Measurements from ENCODE around the gene CCHCR1. TPM values are rescaled to one million over a fixed set of nuclear protein-coding genes. Genes with fewer than 3 reads are reported as not detected.

Gene CCHCR1
- total and polyA plus RNA-seq, 9 of the 15 experiments (the other 6 are each of a cell fraction or from before 2014, with no cell fraction given), result 1.2 to 47.3 (median 32.0) TPM

DNA sequence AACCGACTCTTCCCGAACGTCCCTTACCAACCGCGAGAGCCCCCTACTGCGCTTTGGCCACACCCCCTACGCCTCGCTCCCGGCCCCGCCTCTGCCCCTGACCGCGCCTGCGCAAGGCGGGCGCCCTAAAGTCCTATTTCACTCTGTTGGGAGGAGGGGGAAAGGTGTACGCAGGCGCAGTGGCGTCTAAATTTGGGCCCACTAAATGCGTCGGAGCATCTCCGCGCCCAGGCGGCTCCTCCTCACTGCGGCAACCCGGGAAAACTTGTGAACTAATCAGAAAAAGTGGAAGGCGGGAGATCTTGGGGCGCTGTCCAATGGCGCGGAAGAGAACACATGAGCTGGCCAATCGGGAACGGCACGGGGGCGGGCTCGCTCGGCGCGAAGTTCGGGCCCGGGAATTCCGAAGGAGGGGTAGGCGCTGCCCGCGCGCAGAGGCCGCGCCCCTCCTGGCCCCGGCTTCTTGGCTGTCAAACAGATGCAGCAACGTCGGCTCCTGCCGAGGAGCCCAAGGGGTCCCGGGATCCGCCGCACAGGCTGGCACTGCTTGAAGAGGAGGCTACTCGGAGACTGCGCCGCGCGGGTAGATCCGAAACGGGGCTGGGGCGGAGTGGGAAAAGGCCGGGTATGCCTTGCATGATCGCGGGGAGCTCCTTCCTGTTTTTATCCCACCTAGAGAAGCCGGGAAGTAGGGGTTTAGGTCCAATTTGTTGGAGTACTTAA lies 699 bp upstream of the CCHCR1 start, which contains the start of gene TCF19 (continued):
- TF ChIP-seq, protein P1, sequence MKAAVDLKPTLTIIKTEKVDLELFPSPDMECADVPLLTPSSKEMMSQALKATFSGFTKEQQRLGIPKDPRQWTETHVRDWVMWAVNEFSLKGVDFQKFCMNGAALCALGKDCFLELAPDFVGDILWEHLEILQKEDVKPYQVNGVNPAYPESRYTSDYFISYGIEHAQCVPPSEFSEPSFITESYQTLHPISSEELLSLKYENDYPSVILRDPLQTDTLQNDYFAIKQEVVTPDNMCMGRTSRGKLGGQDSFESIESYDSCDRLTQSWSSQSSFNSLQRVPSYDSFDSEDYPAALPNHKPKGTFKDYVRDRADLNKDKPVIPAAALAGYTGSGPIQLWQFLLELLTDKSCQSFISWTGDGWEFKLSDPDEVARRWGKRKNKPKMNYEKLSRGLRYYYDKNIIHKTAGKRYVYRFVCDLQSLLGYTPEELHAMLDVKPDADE (conservative IDR thresholded peaks at IDR 0.05; ENCODE audit: control insufficient read depth, low read depth, low read length), result peak; percentile 72; the same call in 1 of the 2 replicates
- peak; percentile 7; the same call in 1 of the 2 replicates for TF ChIP-seq HCFC1 (IDR thresholded peaks at IDR 0.05; ENCODE audit: low read depth, low read length)
- no peak for TF ChIP-seq MAFG (tag; conservative IDR thresholded peaks at IDR 0.05)
- TF ChIP-seq CTBP1 (IDR thresholded peaks at IDR 0.05; ENCODE audit: borderline replicate concordance), result peak; percentile 96
- no peak for TF ChIP-seq ZNF57 (CRISPR knock-in tag; IDR thresholded peaks at IDR 0.05)
- peak; percentile 47 for TF ChIP-seq PHF20 (IDR thresholded peaks at IDR 0.05; ENCODE audit: partially characterized antibody)
- no peak for TF ChIP-seq COPS2 (conservative IDR thresholded peaks at IDR 0.05)
- no peak; the same call in 1 of the 2 replicates for TF ChIP-seq ZNF165 (CRISPR knock-in tag; IDR thresholded peaks at IDR 0.05; ENCODE audit: borderline replicate concordance)
- no peak for TF ChIP-seq HOXB6 (CRISPR knock-in tag; IDR thresholded peaks at IDR 0.05; ENCODE audit: borderline replicate concordance)
- TF ChIP-seq ZNF24 (IDR thresholded peaks at IDR 0.05), result peak; percentile 37; the same call in 1 of the 2 replicates
- TF ChIP-seq KAT7 (CRISPR knock-in tag; IDR thresholded peaks at IDR 0.05; ENCODE audit: borderline replicate concordance), result peak; percentile 58; the same call in 1 of the 2 replicates
- peak; percentile 98 for TF ChIP-seq NEUROD1 (IDR thresholded peaks at IDR 0.05; ENCODE audit: borderline replicate concordance, low read depth, low read length, partially characterized antibody)
- TF ChIP-seq JUN (IDR thresholded peaks at IDR 0.05; ENCODE audit: borderline replicate concordance, low read depth, low read length), result peak; percentile 50; the same call in 1 of the 2 replicates
- no peak for TF ChIP-seq JUN (CRISPR knock-in tag; IDR thresholded peaks at IDR 0.05; ENCODE audit: borderline replicate concordance)
- TF ChIP-seq ZBTB8A (IDR thresholded peaks at IDR 0.05; ENCODE audit: partially characterized antibody), result no peak
- no peak for TF ChIP-seq PHB (CRISPR knock-in tag; IDR thresholded peaks at IDR 0.05)
- TF ChIP-seq CSDE1 (IDR thresholded peaks at IDR 0.05), result no peak
- TF ChIP-seq, protein P2, sequence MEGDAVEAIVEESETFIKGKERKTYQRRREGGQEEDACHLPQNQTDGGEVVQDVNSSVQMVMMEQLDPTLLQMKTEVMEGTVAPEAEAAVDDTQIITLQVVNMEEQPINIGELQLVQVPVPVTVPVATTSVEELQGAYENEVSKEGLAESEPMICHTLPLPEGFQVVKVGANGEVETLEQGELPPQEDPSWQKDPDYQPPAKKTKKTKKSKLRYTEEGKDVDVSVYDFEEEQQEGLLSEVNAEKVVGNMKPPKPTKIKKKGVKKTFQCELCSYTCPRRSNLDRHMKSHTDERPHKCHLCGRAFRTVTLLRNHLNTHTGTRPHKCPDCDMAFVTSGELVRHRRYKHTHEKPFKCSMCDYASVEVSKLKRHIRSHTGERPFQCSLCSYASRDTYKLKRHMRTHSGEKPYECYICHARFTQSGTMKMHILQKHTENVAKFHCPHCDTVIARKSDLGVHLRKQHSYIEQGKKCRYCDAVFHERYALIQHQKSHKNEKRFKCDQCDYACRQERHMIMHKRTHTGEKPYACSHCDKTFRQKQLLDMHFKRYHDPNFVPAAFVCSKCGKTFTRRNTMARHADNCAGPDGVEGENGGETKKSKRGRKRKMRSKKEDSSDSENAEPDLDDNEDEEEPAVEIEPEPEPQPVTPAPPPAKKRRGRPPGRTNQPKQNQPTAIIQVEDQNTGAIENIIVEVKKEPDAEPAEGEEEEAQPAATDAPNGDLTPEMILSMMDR (IDR thresholded peaks at IDR 0.05 in 2 of 3, conservative IDR thresholded peaks at IDR 0.05 in 1 of 3; ENCODE audit: insufficient read depth in 2 of 3, low read depth in 1 of 3, low read length in 3 of 3), result no peak; a peak in 1 of 6 replicates
- no peak for TF ChIP-seq NR3C1 (CRISPR knock-in tag; IDR thresholded peaks at IDR 0.05)
- no peak for TF ChIP-seq ZNF274 (IDR thresholded peaks at IDR 0.05; ENCODE audit: borderline replicate concordance, low read depth, low read length)
- no peak for TF ChIP-seq CBX8 (IDR thresholded peaks at IDR 0.05; ENCODE audit: borderline replicate concordance, extremely low read depth, low read depth, low read length, poor library complexity, severe bottlenecking)
- no peak for TF ChIP-seq ZNF584 (CRISPR knock-in tag; IDR thresholded peaks at IDR 0.05; ENCODE audit: low read depth)
- peak; percentile 43 for TF ChIP-seq FIP1L1 (IDR thresholded peaks at IDR 0.05; ENCODE audit: low read depth, low read length, poor library complexity, severe bottlenecking)
